PC-9 (cell line): Measurements from ENCODE around the gene PLEKHM1. TPM values are rescaled to one million over a fixed set of nuclear protein-coding genes. Genes with fewer than 3 reads are reported as not detected.

Source experiments
- BruUV-seq: library from RNA; stranded (reverse); fragments of 400-500 nt; replicated peaks from 2 replicates; lab custom pipeline; 2021; lab: Mats Ljungman, UMichigan
- CTCF ChIA-PET: fragments of 300-600 bp; sonication (Branson Sonifier 250); formaldehyde crosslinking; loops from one replicate; lab custom pipeline; 2022; ENCODE audit warnings: antibody characterized with exemption; lab: Charles Lee
- POLR2A ChIA-PET: fragments of 300-600 bp; sonication (Branson Sonifier 250); formaldehyde crosslinking; loops from one replicate; lab custom pipeline; 2022; ENCODE audit warnings: antibody characterized with exemption; ENCODE audit not compliant: unreplicated experiment; lab: Charles Lee
- DNase-seq, 2 experiments: peaks; one replicate each; pipeline versions ENCODE4 v3.0.0 to v3.0.0-alpha.2; 2015 to 2022; ENCODE audit warnings: mixed read lengths in 1 of 2
- H2AFZ ChIP-seq: fragments of 200-600 bp; sonication (generic); 2 replicates; pipeline ENCODE4 v1.8.1; 2017; ENCODE audit warnings: antibody characterized with exemption
- H3F3A ChIP-seq: fragments of 200-600 bp; sonication (generic); 2 replicates; pipeline ENCODE4 v1.8.1; 2017; ENCODE audit warnings: antibody characterized with exemption, mild to moderate bottlenecking, low read depth; ENCODE audit not compliant: insufficient read depth
- H3K27ac ChIP-seq: fragments of 200-600 bp; sonication (generic); 2 replicates; pipeline ENCODE4 v1.6.1; 2016; ENCODE audit warnings: mixed run types
- H3K27me3 ChIP-seq: fragments of 200-600 bp; sonication (generic); 2 replicates; pipeline ENCODE4 v1.6.1; 2016; ENCODE audit warnings: low read depth, mixed run types; ENCODE audit not compliant: insufficient read depth
- H3K36me3 ChIP-seq: fragments of 200-600 bp; sonication (generic); 2 replicates; pipeline ENCODE4 v1.6.1; 2016; ENCODE audit warnings: low read depth, mixed run types
- H3K4me1 ChIP-seq: fragments of 200-600 bp; sonication (generic); replicated peaks from 2 replicates; pipeline ENCODE4 v1.6.1; 2016; ENCODE audit warnings: mixed run types; ENCODE audit not compliant: insufficient read depth
- H3K4me2 ChIP-seq: fragments of 200-600 bp; sonication (generic); 2 replicates; pipeline ENCODE4 v1.6.1; 2017; ENCODE audit warnings: mixed run types
- H3K4me3 ChIP-seq: fragments of 200-600 bp; sonication (generic); 2 replicates; pipeline ENCODE4 v1.6.1; 2016; ENCODE audit warnings: mixed run types
- H3K79me2 ChIP-seq: fragments of 200-600 bp; sonication (generic); 2 replicates; pipeline ENCODE4 v1.6.1; 2017; ENCODE audit warnings: low read depth, mixed run types
- H3K9me2 ChIP-seq: fragments of 200-600 bp; sonication (generic); 2 replicates; pipeline ENCODE4 v1.8.1; 2017; ENCODE audit warnings: mild to moderate bottlenecking; ENCODE audit not compliant: insufficient read depth
- H3K9me3 ChIP-seq: fragments of 200-600 bp; sonication (generic); 2 replicates; pipeline ENCODE4 v1.8.1; 2016; ENCODE audit warnings: low read depth; ENCODE audit not compliant: insufficient read depth
- H4K20me1 ChIP-seq: fragments of 200-600 bp; sonication (generic); 2 replicates; pipeline ENCODE4 v1.8.1; 2017; ENCODE audit not compliant: insufficient read depth
- EZH2 ChIP-seq: fragments of 200-600 bp; sonication (generic); IDR thresholded peaks from 2 replicates; pipeline ENCODE4 v1.8.0; 2017; ENCODE audit warnings: antibody characterized with exemption, low read depth
- intact Hi-C: fragments of 100-400 bp; cut with micrococcal nuclease; formaldehyde crosslinking; loops from one replicate; pipeline ENCODE4 v1.10.0; 2022; ENCODE audit not compliant: unreplicated experiment
- total RNA-seq: library from RNA; stranded (reverse); gene quantifications from 2 replicates; pipeline ENCODE4 v1.2.3, GENCODE V29; 2021
- TF ChIP-seq, protein P1 (sequence below): fragments of 200-600 bp; sonication (generic); conservative IDR thresholded peaks from 2 replicates; pipeline ENCODE4 v1.6.1; 2017; ENCODE audit warnings: mixed run types, antibody characterized with exemption, mild to moderate bottlenecking, moderate library complexity

Gene PLEKHM1
- total RNA-seq, 1 experiment from 2014 or later, result 42.5 TPM

DNA sequence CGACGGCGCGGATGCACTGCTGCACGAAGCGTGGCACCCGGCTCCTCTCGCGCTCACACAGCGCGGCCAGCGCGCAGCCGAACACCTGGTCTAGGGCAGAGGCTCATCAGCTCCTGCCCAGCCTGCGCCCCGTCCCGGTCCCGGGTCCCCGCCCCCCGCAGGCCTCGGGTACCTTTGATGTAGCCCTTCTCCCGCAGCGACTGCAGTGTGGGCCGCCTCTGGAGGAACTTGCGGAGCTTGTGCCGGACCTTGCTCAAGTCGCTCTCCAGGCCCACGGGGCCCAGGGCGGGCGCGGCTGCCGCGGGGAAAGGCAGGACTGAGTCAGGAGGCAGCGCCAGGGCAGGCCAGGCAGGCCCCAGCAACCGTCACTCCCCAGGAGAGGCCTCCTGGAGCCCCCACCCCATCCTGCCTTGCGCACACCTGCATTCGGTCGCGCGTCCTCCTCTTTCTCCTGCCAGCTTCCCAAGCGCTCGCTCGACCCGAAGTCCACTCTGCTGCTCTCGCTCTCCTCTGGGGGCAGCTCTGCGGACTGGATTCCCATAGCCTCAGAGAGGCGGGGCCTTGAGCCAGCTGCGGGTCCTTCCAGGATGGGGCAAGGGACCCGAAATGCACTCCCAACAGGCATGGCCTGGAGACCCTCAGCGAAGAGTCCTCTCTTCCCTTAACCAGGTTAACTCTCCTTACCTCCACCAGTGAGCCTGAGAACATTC lies 93.9 kb downstream of the PLEKHM1 start:
- TF ChIP-seq EZH2, result no peak
- TF ChIP-seq, protein P1, sequence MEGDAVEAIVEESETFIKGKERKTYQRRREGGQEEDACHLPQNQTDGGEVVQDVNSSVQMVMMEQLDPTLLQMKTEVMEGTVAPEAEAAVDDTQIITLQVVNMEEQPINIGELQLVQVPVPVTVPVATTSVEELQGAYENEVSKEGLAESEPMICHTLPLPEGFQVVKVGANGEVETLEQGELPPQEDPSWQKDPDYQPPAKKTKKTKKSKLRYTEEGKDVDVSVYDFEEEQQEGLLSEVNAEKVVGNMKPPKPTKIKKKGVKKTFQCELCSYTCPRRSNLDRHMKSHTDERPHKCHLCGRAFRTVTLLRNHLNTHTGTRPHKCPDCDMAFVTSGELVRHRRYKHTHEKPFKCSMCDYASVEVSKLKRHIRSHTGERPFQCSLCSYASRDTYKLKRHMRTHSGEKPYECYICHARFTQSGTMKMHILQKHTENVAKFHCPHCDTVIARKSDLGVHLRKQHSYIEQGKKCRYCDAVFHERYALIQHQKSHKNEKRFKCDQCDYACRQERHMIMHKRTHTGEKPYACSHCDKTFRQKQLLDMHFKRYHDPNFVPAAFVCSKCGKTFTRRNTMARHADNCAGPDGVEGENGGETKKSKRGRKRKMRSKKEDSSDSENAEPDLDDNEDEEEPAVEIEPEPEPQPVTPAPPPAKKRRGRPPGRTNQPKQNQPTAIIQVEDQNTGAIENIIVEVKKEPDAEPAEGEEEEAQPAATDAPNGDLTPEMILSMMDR, result no peak
- POLR2A ChIA-PET, result no interaction called here
- BruUV-seq, result no TSS peak
- H4K20me1 ChIP-seq, result peaks cover 21% of the 10 kb centered on the region
- H3K4me2 ChIP-seq, result no peak overlapping the region
- no peaks in the 10 kb centered on the region for H3K9me2 ChIP-seq
- H2AFZ ChIP-seq, result no peak overlapping the region
- H3K4me1 ChIP-seq, result no peaks in the 10 kb centered on the region
- H3K27me3 ChIP-seq, result no peaks in the 10 kb centered on the region
- intact Hi-C loops, result loop anchor here (2.0 to 5.0 kb wide), 2 partner anchors 28 to 436 kb away; no protein-coding TSS in a partner anchor
- peaks cover 35% of the 10 kb centered on the region; the same call in 1 of the 2 replicates for H3K36me3 ChIP-seq
- peaks cover 45% of the 10 kb centered on the region; the same call in 1 of the 2 replicates for H3F3A ChIP-seq
- no peak overlapping the region for H3K27ac ChIP-seq
- H3K9me3 ChIP-seq, result no peaks in the 10 kb centered on the region
- DNase-seq, result no peak
- no peak overlapping the region for H3K4me3 ChIP-seq
- H3K79me2 ChIP-seq, result no peaks in the 10 kb centered on the region
- CTCF ChIA-PET, result no interaction called here

- Histone ChIP-seq H3K4me1 (no peaks in the 10 kb centered on the region), H4K20me1 (peaks cover 21% of the 10 kb centered on the region), H2AFZ (no peak overlapping the region), H3K9me2 (no peaks in the 10 kb centered on the region), H3K27ac (no peak overlapping the region), H3F3A (peaks cover 46% of the 10 kb centered on the region; the same call in 1 of the 2 replicates), H3K79me2 (no peaks in the 10 kb centered on the region), H3K9me3 (no peaks in the 10 kb centered on the region), H3K36me3 (peaks cover 31% of the 10 kb centered on the region; the same call in 1 of the 2 replicates), H3K4me3 (no peak overlapping the region), H3K4me2 (no peak overlapping the region), H3K27me3 (no peaks in the 10 kb centered on the region)
- CTCF ChIA-PET, result interaction anchor here (0.6 kb wide), 1 partner anchor 554 kb away, joined by 9 read pairs; no protein-coding TSS in a partner anchor
- BruUV-seq, result no TSS peak
- POLR2A ChIA-PET, result no interaction called here
- intact Hi-C loops, result loop anchor here (2.0 to 5.0 kb wide), 2 partner anchors 29 to 437 kb away; no protein-coding TSS in a partner anchor
- TF ChIP-seq, protein P1, result no peak
- no peak for TF ChIP-seq EZH2
- no peak for DNase-seq
Measured at GRCh38 chr17:45395569-45396415, 94.7 kb downstream of the PLEKHM1 start.

DNA sequence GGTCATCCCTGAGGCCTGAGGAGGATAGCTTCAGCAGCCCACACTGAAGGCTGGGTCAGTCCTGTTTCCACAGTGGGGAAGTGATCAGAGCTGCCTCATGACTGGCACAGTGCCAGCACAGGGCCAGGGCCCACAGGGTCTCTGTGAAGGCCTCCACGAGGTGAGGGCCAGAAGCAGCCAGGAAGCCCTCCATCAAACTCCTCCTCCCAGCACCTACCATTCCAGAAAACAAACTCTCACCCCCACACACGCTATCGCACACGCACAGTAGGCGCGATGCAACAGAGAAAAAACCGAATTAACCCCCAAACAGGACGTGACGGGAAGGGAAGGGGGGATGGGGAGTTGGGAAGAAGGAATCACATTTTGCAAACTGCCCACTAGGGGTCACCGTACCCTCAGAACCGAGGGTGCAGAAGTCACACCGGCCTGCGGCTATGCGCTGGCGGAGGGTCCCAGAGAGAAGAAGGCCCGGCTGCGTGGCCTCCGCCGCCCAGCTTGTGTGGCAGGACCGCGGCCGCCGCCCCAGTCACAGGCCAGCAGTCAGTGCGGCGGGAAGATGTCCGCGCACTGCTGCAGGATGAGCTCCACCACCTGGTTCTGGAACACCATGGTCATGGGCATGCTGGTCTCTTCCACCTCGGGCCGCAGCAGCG lies 95.5 kb downstream of the PLEKHM1 start:
- TF ChIP-seq, protein P1, result peak; percentile 88
- no peak for TF ChIP-seq EZH2
- Histone ChIP-seq H3K27ac (no peak overlapping the region), H4K20me1 (peaks cover 21% of the 10 kb centered on the region), H3K79me2 (no peaks in the 10 kb centered on the region), H3K9me3 (no peaks in the 10 kb centered on the region), H3K9me2 (no peaks in the 10 kb centered on the region), H3K4me3 (no peak overlapping the region), H3K27me3 (no peaks in the 10 kb centered on the region), H3F3A (peaks cover 43% of the 10 kb centered on the region; the same call in 1 of the 2 replicates), H3K36me3 (peaks cover 30% of the 10 kb centered on the region; the same call in 1 of the 2 replicates), H3K4me1 (no peaks in the 10 kb centered on the region), H3K4me2 (no peak overlapping the region), H2AFZ (no peak overlapping the region)
- CTCF ChIA-PET, result interaction anchor here (0.6 kb wide), 1 partner anchor 554 kb away, joined by 9 read pairs; no protein-coding TSS in a partner anchor
- POLR2A ChIA-PET, result no interaction called here
- DNase-seq, result peak in 1 of 2 experiments; percentile 36
- intact Hi-C loops, result loop anchor here (5.0 kb wide), 1 partner anchor 437 kb away; no protein-coding TSS in a partner anchor
- TSS peak; percentile 14 for BruUV-seq
